Measurements from ENCODE around the gene PDE11A. TPM values are rescaled to one million over a fixed set of nuclear protein-coding genes. Genes with fewer than 3 reads are reported as not detected.
"Not testable (repeated sequence)": the region's sequence is repeated elsewhere in the genome, so short reads cannot be mapped to it uniquely, and the experiment has no call there.

PDE11A gene
- total and polyA plus RNA-seq, 2 experiments from 2014 or later: 1.7 to 3.6 TPM

GRCh38 chr2:178066324-178066723, 6.3 kb downstream of the PDE11A start:
- Histone ChIP-seq H3K9me3 (ENCODE audit: low read depth) (no peaks in the 10 kb centered on the region), H3K27me3 (no peaks in the 10 kb centered on the region)
- no peak for DNase-seq (ENCODE audit: low read depth in 1 of 2, low spot score in 1 of 2)

GRCh38 chr2:178059681-178060080, 12.9 kb downstream of the PDE11A start:
- H3K9me3 ChIP-seq (ENCODE audit: low read depth): no peaks in the 10 kb centered on the region
- DNase-seq (ENCODE audit: low read depth in 1 of 2, low spot score in 1 of 2): peak in 1 of 2 donors; percentile 19
- H3K27me3 ChIP-seq: no peaks in the 10 kb centered on the region
- H3K4me3 ChIP-seq: no peak overlapping the region
- H3K27ac ChIP-seq: peak overlapping the region; percentile 4
- H3K4me1 ChIP-seq (ENCODE audit: low read depth): peaks cover 15% of the 10 kb centered on the region
- H3K36me3 ChIP-seq: no peaks in the 10 kb centered on the region
- no peak for TF ChIP-seq CTCF (IDR thresholded peaks at IDR 0.05; ENCODE audit: low read depth, low read length)

More at GRCh38 chr2:178066324-178066723, 6.3 kb downstream of the PDE11A start:
- no peak for TF ChIP-seq CTCF (IDR thresholded peaks at IDR 0.05; ENCODE audit: low read depth, low read length)
- no peaks in the 10 kb centered on the region for H3K4me1 ChIP-seq (ENCODE audit: low read depth)
- no peaks in the 10 kb centered on the region for H3K36me3 ChIP-seq
- no peak overlapping the region for H3K27ac ChIP-seq
- H3K4me3 ChIP-seq: no peak overlapping the region

- TF ChIP-seq CTCF (IDR thresholded peaks at IDR 0.05; ENCODE audit: low read depth, low read length): no peak
- DNase-seq (ENCODE audit: low read depth in 1 of 2, low spot score in 1 of 2): no peak
- H3K4me1 ChIP-seq (ENCODE audit: low read depth): peaks cover 15% of the 10 kb centered on the region
- no peaks in the 10 kb centered on the region for H3K9me3 ChIP-seq (ENCODE audit: low read depth)
- no peak overlapping the region for H3K27ac ChIP-seq
- no peaks in the 10 kb centered on the region for H3K36me3 ChIP-seq
- no peaks in the 10 kb centered on the region for H3K27me3 ChIP-seq
- no peak overlapping the region for H3K4me3 ChIP-seq
Observed at GRCh38 chr2:178059111-178059510, 13.5 kb downstream of the PDE11A start.

- Histone ChIP-seq H3K27ac (no peak overlapping the region), H3K4me3 (no peak overlapping the region), H3K36me3 (no peaks in the 10 kb centered on the region), H3K27me3 (no peaks in the 10 kb centered on the region), H3K9me3 (ENCODE audit: low read depth) (no peaks in the 10 kb centered on the region), H3K4me1 (ENCODE audit: low read depth) (peaks cover 15% of the 10 kb centered on the region)
- DNase-seq (ENCODE audit: low read depth in 1 of 2, low spot score in 1 of 2): no peak
- TF ChIP-seq CTCF (IDR thresholded peaks at IDR 0.05; ENCODE audit: low read depth, low read length): no peak
Observed at GRCh38 chr2:178057179-178057680, 15.3 kb downstream of the PDE11A start.

GRCh38 chr2:178056345-178056744, 16.2 kb downstream of the PDE11A start:
- H3K27ac ChIP-seq: no peak overlapping the region
- TF ChIP-seq CTCF (IDR thresholded peaks at IDR 0.05; ENCODE audit: low read depth, low read length): no peak
- H3K9me3 ChIP-seq (ENCODE audit: low read depth): no peaks in the 10 kb centered on the region
- no peak for DNase-seq (ENCODE audit: low read depth in 1 of 2, low spot score in 1 of 2)
- no peaks in the 10 kb centered on the region for H3K36me3 ChIP-seq
- H3K27me3 ChIP-seq: no peaks in the 10 kb centered on the region
- H3K4me1 ChIP-seq (ENCODE audit: low read depth): peaks cover 15% of the 10 kb centered on the region
- no peak overlapping the region for H3K4me3 ChIP-seq

- not testable (repeated sequence) for H3K27ac ChIP-seq; H3K27me3 ChIP-seq; H3K36me3 ChIP-seq; H3K9me3 ChIP-seq (ENCODE audit: low read depth); H3K4me3 ChIP-seq; H3K4me1 ChIP-seq (ENCODE audit: low read depth); DNase-seq (ENCODE audit: low read depth in 1 of 2, low spot score in 1 of 2)
Observed at GRCh38 chr2:178051257-178051656, 21.3 kb downstream of the PDE11A start.
